Myocyte (in vitro differentiated cells): Measurements from ENCODE around the gene DEGS2. TPM values are rescaled to one million over a fixed set of nuclear protein-coding genes. Genes with fewer than 3 reads are reported as not detected.
A peak's percentile ranks its signal among the peaks of the same experiment; 100 is the strongest.

Experiments used
- DNase-seq: peaks from one replicate; pipeline ENCODE4 v3.0.0-alpha.2; 2012; ENCODE audit warnings: low read depth
- total RNA-seq: library from RNA; depleted of rRNA; stranded (reverse); fragments of >200 nt; gene quantifications from 2 replicates; pipeline ENCODE4 v1.2.3, GENCODE V29; 2014

Gene DEGS2
- total RNA-seq, 1 donor from 2014 or later: 0.11 TPM

DNA sequence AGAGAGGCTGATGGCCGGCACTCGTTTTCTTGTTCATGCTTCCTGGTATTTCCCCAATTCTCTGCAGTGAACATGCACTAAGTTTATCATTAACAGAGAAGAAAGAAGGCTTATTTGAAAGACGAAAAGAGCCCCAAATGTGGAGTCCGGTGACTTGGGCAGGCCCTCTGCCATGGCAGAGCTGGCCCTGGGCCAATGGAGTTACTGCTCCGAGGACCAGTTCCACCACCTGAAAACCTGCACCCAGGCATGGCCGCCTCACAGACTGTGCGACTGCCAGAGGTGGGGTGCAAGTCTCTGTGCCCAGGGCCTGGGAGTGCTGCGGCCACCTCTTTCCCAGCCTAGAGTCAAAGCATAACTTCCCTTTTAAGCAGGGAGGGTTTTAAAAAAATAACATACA lies 24.9 kb downstream of the DEGS2 start:
- no peak for DNase-seq

DNA sequence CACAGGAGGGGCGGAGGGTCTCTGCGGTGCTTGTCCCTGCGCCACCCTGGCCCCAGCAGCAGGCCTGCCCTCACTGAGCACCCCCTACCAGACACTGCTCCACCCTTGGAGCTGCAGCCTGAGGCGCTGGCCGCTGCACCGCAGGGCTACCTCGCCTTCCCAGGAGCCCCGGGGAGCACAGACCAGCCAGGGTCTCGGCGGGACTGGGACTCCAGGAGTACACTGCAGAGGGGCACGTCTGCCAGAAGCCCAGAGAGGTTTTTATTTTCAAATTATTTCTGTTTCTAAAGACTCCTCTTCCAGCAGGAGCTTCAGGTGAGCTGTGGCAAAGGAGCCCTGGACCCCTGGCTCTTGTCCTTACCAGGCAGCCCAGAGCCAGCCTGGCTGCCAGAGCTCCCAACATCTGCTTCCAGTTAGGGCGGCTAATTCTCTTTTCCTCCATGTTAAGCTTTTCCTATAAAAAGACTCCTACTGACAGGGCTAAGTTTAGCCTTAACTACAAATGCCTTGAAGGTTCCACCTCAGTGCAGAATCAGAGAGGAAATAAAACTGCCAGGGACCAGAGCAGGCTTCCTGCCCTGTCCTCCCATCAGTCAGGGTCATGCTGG lies 26.4 kb downstream of the DEGS2 start:
- DNase-seq: no peak

DNA sequence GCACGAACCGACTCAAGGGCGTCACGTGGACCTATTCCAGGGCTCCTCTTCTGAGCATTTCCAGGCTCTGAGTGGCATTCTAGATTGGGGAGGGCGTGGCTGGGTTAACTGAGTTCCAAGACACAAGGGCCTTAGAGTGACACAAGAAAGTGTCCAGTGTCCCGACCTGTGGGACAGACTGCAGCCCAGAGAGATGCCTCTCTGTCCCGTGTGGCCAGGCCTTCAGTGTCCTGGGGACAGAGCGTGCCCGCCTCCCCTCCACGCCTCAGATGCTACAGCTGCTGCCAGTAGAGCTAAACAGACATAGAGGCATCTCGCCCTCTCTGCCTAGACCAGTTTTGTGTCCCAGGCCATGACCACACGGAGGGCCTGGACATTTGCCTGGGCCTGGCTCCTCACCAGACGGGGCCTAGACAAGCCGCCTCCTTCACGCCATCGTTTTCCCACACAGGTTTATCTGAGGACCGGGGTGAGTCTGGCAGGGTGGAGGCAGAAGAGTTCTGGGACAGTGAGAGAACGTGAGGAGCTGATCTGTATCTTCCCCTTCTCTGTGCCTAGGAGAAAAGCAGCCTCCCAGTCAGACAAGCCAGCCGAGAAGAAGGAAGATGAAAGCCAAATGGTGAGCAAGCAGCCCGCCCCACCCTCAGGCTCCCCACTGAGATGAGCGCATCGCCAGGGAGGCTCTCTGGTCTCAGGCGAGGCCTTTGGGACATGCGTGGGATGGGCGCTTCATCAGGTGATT lies 27.1 kb downstream of the DEGS2 start:
- peak; percentile 31 for DNase-seq

GRCh38 chr14:100131181-100131580 lies 28.3 kb downstream of the DEGS2 start:
- DNase-seq: no peak

- no peak for DNase-seq
These were observed 28.9 kb downstream of the DEGS2 start for GRCh38 chr14:100130521-100130920.

GRCh38 chr14:100129161-100129589 lies 30.3 kb downstream of the DEGS2 start:
- DNase-seq: peak; percentile 53

- no peak for DNase-seq
These were observed 30.8 kb downstream of the DEGS2 start for GRCh38 chr14:100128688-100129087.

DNA sequence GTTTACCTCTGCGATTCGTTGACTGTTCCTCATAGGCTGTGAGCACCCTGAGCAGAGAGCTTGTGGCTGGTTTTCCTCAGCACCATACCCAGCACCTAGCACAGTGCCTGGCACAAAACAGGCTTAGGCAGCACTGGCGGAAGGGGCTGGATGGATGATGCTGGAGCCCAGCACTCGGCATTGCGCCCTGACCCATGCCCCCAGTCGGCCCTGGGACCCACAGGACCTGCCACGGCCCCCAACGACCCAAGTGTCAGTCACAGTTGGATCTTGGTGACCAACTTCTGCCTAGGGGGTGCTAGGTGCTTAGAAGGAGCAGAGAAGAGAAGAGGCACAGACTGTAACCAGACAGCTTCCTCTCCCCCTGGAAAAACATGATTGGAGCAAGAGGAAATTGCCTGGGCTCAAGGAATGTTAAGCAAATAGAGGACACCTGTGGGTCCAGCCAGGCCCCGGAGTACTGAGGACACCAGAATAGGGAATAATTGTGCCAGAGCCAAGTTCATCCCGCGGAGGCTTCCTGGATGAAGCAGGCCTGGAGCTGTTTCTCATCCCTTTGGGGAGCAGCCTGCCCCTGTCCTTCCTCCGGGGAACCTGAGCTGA lies 31.5 kb downstream of the DEGS2 start:
- DNase-seq: no peak

GRCh38 chr14:100126401-100126800 lies 33.0 kb downstream of the DEGS2 start:
- DNase-seq: no peak

DNA sequence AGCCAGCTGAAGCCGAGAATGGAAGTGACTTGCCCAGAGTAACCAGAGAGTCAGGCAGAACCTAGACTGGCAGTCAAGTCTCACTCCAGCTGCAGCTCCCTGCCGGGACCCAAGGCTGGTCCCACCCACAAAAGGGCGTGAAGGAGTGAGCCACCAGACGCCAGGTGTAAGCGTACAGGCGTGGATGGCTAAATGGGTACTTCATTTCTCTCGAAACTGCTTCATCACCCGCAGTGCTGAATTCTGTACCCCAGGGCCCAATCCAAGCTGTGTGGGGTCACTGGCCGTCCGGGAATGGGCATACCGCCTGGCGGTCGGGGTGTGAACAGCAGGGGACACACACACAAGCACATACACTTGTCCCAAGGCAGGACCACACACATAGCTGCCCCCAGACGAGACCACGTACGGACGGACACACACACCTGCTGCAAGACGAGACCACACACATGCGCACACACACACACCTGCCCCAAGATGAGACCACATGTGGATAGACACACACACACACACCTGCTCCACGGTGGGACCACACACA lies 34.8 kb downstream of the DEGS2 start:
- peak; percentile 63 for DNase-seq

DNA sequence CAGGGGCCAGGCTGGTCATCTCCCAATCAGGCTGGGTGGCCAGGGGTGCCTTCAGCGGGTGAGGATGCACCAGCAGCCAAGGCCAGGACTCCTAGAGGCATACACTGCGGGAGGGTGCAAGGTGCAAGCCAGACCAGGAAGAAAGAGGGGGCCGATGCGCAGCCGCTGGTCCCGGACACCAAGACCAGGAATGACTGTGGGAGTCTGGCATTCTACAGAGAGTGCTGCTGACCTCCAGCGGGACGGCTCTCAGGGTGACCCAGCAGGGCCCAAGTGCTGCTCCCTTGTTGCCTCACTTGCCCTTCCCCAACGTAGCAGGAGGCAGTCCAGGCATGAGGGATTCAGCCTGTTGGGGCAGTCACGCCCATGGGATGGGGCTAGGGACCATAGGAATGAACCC lies 35.8 kb downstream of the DEGS2 start:
- DNase-seq: no peak

- peak; percentile 98 for DNase-seq
These were observed 36.8 kb downstream of the DEGS2 start for GRCh38 chr14:100122481-100123223.

DNA sequence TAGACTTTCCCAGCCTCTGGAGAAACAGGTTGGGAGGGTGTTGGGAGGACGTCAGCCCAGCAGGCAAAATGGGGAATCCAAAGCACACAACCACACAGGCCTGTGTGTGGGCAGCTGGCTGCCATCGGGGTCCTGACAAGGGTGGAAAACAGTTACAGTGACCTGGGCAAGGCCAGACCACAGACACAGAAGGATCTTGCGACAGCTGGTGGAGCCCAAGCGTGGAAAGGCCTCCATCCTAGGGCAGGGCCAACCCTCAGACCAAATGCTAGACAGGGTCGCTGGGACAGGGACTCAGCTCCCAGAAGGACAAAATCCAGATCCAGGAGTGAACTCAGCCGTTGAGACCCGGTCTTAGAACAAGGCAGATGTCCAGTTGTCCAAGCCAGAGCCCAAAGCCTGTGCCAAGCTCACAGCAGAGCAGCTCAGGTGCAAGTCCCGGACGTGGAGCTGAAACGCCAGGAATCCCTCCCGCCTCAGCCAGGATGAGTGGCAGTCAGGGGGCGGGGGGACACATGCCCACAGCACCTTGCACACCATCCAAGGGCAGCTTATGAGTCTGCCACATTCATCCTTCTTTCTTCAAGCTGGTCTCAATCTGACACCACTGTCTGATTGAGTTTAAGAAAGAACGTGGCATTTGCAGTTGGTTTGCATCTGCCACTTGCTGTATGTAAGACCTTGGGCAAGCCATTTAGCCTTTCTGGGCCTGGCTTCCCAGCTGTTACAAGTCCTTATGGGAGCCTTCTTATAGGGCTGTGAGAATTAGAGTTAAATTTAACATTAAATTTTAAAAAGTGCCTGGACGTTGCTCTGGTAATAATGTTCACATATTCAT lies 37.6 kb downstream of the DEGS2 start:
- peak; percentile 97 for DNase-seq

DNA sequence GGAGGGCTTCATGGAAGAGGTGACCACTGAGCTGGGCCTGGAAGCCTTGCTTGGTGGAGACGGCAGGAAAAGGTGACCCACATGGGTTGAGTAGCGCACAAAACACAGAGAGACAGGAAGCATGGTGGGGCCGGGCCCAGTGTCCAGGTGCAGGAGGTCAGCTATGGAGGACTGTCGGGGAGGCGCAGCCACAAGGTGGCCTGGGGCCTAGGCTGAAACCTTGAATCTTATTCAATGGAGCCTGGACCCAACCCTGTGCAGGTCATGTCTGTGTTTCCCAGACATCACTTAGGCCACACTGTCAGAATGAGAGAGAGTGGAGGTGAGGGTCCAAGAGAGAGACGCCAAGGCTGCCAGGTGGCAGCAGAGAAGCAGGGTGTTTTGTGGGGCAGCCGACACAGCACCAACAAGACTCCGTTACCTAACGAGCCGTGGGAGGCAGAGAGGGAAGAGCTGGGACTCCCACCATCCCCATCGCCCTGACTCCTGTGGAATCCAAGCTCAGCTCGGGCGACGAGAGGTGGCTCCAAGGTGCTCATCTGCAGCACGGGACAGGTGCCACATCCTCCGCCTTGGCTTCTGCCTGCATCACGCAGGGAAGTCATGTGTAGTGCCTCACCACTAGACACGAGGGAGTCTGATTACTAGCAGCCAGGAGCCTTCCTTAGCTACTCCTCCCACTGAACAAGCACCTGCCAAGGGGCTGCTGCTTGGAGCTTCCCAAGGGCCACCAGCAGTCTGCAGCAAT lies 38.7 kb downstream of the DEGS2 start:
- DNase-seq: peak; percentile 64

- DNase-seq: no peak
These were observed 40.2 kb downstream of the DEGS2 start for GRCh38 chr14:100119251-100119650.

DNA sequence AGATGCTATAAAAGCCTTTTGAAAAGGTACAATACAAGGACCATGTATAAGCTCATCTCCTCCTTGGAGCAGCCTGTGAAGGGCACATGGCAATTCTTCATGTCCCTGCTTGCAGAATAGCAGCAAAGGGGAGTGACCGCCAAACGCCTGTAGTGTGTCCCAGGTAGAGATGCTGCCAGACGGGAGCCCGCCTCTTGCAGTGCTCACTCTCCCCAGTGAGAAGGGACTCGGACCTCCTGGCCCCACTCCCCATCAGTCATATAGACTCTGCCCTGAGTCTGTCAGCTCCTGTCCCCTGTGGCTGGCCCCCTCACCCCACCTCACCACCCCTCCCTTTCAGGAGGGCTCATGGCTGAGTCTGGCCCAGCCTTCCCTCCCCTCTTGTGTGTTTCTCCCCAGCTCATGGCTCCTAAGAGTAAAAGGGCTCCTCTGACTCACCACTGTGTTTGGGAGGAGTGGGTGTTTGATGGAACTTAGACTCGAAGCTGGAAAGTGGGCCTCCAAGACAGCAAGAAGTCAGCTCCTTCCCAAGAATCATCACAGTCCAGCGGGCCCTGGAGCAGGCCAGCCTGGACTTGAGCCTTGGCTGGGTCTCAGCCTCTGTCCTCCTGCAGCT lies 40.9 kb downstream of the DEGS2 start:
- DNase-seq: no peak

DNA sequence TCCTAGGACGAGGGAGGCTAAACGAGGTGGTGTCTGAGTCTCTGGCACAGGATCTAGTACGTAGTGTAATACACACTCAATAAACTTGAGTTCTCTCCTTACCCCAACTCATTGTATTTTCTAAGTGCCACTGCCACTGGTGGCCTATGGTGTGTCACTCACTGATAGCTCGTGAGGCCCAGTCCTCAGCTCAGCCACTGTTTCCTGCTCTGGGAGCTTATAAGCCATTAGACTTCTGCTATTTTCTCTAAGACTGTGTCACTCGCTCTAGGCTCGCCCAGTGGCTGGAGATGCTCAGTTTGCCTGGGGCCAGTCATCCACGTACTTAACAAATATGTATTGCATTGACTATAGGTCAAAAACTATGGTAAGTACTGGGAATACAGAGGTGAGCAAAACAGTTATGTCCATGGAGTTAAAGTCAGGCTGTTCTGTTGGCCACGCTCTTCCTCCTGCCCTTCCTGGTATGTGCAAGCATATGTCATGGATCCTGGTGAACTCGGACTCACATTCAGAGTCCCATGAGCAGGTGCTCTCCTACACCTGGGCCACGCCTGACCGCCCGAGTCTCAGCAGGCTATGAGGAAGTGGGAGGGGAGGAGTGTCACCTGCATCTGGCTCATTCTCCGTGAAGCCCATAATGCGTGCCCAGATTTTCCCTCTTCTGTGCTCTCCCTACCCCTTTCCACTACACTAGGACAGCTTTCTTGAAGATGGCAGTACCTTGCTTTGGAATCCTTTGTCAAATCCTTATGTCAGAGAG lies 41.6 kb downstream of the DEGS2 start:
- DNase-seq: no peak

- no peak for DNase-seq
These were observed 42.4 kb downstream of the DEGS2 start for GRCh38 chr14:100117026-100117425.

GRCh38 chr14:100116134-100116533 lies 43.3 kb downstream of the DEGS2 start:
- DNase-seq: no peak
